ENCODE data around the gene TMEFF2. TPM values are rescaled to one million over a fixed set of nuclear protein-coding genes. Genes with fewer than 3 reads are reported as not detected.

TMEFF2 gene
- total and polyA plus RNA-seq, 7 experiments from 2014 or later: not detected

DNA sequence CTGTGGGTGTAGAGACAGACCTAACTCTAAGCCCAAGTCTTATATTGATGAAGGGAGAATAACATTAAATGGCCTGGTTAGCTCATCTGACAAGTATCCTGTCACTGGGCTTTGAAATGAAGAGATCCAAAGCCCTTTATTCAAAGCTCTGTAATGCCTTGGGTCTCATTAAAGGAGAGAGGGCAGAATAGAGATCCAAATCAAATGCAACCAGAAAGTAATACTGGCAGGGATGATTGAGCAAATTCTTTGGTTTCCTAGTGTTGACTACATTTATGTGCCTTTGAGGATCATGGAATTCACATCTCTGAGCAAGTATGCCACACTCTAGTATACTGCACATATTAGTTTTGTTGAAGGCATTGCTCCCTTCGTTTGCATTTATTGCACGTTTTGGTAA lies 200.0 kb downstream of the TMEFF2 start:
- CTCF ChIA-PET: no interaction called here
- Histone ChIP-seq H3K9me3 (ENCODE audit: control insufficient read depth in 2 of 3, low read length in 3 of 3) (no peaks in the 10 kb centered on the region), H3K27ac (ENCODE audit: low read depth, low read length) (no peak overlapping the region), H3K4me3 (ENCODE audit: low read length) (no peak overlapping the region), H3K4me1 (ENCODE audit: control insufficient read depth in 2 of 2, insufficient read depth in 2 of 2, low read length in 2 of 2) (no peaks in the 10 kb centered on the region), H3K27me3 (ENCODE audit: control insufficient read depth in 2 of 2, insufficient read depth in 2 of 2, low read length in 2 of 2) (no peaks in the 10 kb centered on the region), H3K36me3 (ENCODE audit: control insufficient read depth in 2 of 3, insufficient read depth in 3 of 3, low read length in 3 of 3) (no peaks in the 10 kb centered on the region)
- H3K27me3 Mint-ChIP-seq: peaks cover 9 to 15% (median 13%) of the 10 kb centered on the region in 5 donors
- no peak overlapping the region for H3K4me3 Mint-ChIP-seq
- no peak overlapping the region for H3K27ac Mint-ChIP-seq
- no peak for DNase-seq
- intact Hi-C loops (cut with micrococcal nuclease): no loop called here
- no peaks in the 10 kb centered on the region for H3K4me1 Mint-ChIP-seq
- H3K36me3 Mint-ChIP-seq: no peaks in the 10 kb centered on the region
- ATAC-seq: no peak
- H3K9me3 Mint-ChIP-seq: no peaks in the 10 kb centered on the region
- POLR2A ChIA-PET: no interaction called here

DNA sequence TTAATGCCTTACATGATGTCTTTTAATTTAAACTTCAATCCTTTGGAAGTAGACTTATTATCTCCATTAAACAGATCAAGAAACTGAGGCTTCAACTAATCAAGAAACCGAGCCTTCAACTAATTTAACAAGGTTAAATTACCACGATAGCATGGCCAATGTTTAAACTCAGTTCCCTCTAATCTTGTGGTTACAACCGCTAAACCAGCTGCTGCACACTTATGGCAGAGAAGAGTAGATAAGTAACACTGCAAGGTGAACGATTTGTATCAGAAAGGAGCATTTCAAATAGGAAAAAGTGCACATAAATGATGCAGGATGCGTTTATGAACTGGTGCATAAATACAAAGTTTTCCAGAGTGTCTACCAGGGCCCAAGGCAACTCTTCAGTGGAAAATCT lies 203.3 kb downstream of the TMEFF2 start:
- CTCF ChIA-PET: no interaction called here
- H3K4me3 ChIP-seq (ENCODE audit: low read length): no peak overlapping the region
- Mint-ChIP-seq H3K4me1 (no peaks in the 10 kb centered on the region), H3K27ac (no peak overlapping the region), H3K4me3 (no peak overlapping the region), H3K9me3 (no peaks in the 10 kb centered on the region), H3K36me3 (no peaks in the 10 kb centered on the region), H3K27me3 (peaks cover 6 to 14% (median 9%) of the 10 kb centered on the region in 5 donors)
- no peaks in the 10 kb centered on the region for H3K4me1 ChIP-seq (ENCODE audit: control insufficient read depth in 2 of 2, insufficient read depth in 2 of 2, low read length in 2 of 2)
- H3K9me3 ChIP-seq (ENCODE audit: control insufficient read depth in 2 of 3, low read length in 3 of 3): no peaks in the 10 kb centered on the region
- H3K27me3 ChIP-seq (ENCODE audit: control insufficient read depth in 2 of 2, insufficient read depth in 2 of 2, low read length in 2 of 2): no peaks in the 10 kb centered on the region
- DNase-seq: no peak
- ATAC-seq: no peak
- POLR2A ChIA-PET: no interaction called here
- no peaks in the 10 kb centered on the region for H3K36me3 ChIP-seq (ENCODE audit: control insufficient read depth in 2 of 3, insufficient read depth in 3 of 3, low read length in 3 of 3)
- H3K27ac ChIP-seq (ENCODE audit: low read depth, low read length): no peak overlapping the region
- intact Hi-C loops (cut with micrococcal nuclease): no loop called here

DNA sequence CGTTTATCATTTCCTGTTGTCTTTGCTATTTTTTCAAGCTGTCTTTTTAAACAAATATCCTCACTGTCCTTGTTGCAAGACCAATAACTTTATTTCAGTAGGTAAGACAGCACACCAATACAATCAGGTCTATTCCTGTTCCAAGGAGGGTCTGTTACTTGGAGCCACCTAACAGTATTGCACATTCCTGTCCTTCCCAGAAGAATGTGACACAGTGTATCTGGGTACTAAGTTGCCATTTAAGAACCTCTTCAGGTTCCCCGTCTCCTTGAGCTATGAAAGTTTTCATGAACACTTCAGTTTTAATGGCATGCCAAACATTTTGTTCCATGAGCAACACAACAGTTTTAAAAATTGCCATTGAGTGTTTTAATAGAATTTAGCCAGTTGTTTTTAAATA lies 209.0 kb downstream of the TMEFF2 start:
- H3K27me3 Mint-ChIP-seq: peaks cover 0 to 13% (median 5%) of the 10 kb centered on the region in 5 donors

DNA sequence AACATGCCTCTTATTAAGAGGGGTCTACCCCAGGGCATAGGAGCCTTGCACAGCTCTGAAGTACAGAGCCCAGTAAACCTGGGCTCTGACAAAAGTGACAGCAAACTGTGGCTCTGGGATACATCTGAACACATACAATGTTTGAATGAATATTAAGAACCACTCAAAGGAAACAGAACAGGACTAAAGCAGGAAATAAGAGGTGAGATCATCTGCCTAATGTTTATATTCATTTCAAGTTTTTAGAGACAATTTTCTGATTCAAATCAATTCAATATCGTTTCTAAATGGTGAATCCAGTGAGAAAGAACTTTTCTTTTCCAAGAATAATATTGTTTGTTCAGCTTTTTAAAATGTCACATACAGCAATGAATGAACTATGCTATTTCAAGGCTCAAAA lies 211.1 kb downstream of the TMEFF2 start:
- Mint-ChIP-seq H3K27ac (no peak overlapping the region), H3K9me3 (no peaks in the 10 kb centered on the region), H3K4me3 (no peak overlapping the region), H3K36me3 (no peaks in the 10 kb centered on the region), H3K27me3 (peaks cover 4 to 14% (median 6%) of the 10 kb centered on the region in 5 donors), H3K4me1 (no peaks in the 10 kb centered on the region)
- H3K27me3 ChIP-seq (ENCODE audit: control insufficient read depth in 2 of 2, insufficient read depth in 2 of 2, low read length in 2 of 2): no peaks in the 10 kb centered on the region
- H3K36me3 ChIP-seq (ENCODE audit: control insufficient read depth in 2 of 3, insufficient read depth in 3 of 3, low read length in 3 of 3): no peaks in the 10 kb centered on the region
- ChIA-PET POLR2A (no interaction called here), CTCF (no interaction called here)
- no peak overlapping the region for H3K4me3 ChIP-seq (ENCODE audit: low read length)
- H3K27ac ChIP-seq (ENCODE audit: low read depth, low read length): no peak overlapping the region
- no peaks in the 10 kb centered on the region for H3K4me1 ChIP-seq (ENCODE audit: control insufficient read depth in 2 of 2, insufficient read depth in 2 of 2, low read length in 2 of 2)
- no peak for DNase-seq
- no peaks in the 10 kb centered on the region for H3K9me3 ChIP-seq (ENCODE audit: control insufficient read depth in 2 of 3, low read length in 3 of 3)
- ATAC-seq: no peak
- intact Hi-C loops (cut with micrococcal nuclease): no loop called here

More for the DNA sequence above, 209.0 kb downstream of the TMEFF2 start:
- no peak for DNase-seq
- Mint-ChIP-seq H3K36me3 (no peaks in the 10 kb centered on the region), H3K4me3 (no peak overlapping the region), H3K4me1 (no peaks in the 10 kb centered on the region), H3K9me3 (no peaks in the 10 kb centered on the region), H3K27ac (no peak overlapping the region)
- no peak overlapping the region for H3K27ac ChIP-seq (ENCODE audit: low read depth, low read length)
- intact Hi-C loops (cut with micrococcal nuclease): no loop called here
- POLR2A ChIA-PET: no interaction called here
- H3K4me1 ChIP-seq (ENCODE audit: control insufficient read depth in 2 of 2, insufficient read depth in 2 of 2, low read length in 2 of 2): no peaks in the 10 kb centered on the region
- CTCF ChIA-PET: interaction anchor here (0.6 kb wide), 1 partner anchor 370 kb away, joined by 3 read pairs; no protein-coding TSS in a partner anchor
- H3K9me3 ChIP-seq (ENCODE audit: control insufficient read depth in 2 of 3, low read length in 3 of 3): no peaks in the 10 kb centered on the region
- ATAC-seq: no peak
- no peak overlapping the region for H3K4me3 ChIP-seq (ENCODE audit: low read length)
- no peaks in the 10 kb centered on the region for H3K36me3 ChIP-seq (ENCODE audit: control insufficient read depth in 2 of 3, insufficient read depth in 3 of 3, low read length in 3 of 3)
- H3K27me3 ChIP-seq (ENCODE audit: control insufficient read depth in 2 of 2, insufficient read depth in 2 of 2, low read length in 2 of 2): no peaks in the 10 kb centered on the region

DNA sequence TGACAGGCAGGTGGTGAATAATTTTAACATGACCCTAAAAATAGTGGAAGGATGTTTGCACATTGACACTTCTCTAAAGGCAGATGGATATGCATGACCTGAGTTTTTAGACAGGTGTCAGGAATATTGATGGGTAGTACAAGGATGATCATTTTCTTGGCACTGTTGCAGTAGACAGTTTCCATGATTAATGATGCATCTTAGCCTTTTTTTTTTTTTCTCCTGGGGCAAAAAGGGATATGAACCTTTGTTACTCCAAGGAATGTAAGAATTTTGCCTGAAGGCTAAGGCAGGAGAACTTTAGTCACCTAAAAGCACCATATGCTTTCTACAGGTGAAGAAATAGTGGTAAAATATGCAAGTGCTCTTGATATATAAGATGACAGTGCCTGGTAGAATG lies 211.5 kb downstream of the TMEFF2 start:
- Mint-ChIP-seq H3K4me3 (no peak overlapping the region), H3K36me3 (no peaks in the 10 kb centered on the region), H3K4me1 (no peaks in the 10 kb centered on the region), H3K27me3 (peaks cover 4 to 14% (median 6%) of the 10 kb centered on the region in 5 donors), H3K9me3 (no peaks in the 10 kb centered on the region), H3K27ac (no peak overlapping the region)
- Histone ChIP-seq H3K36me3 (ENCODE audit: control insufficient read depth in 2 of 3, insufficient read depth in 3 of 3, low read length in 3 of 3) (no peaks in the 10 kb centered on the region), H3K27ac (ENCODE audit: low read depth, low read length) (no peak overlapping the region), H3K27me3 (ENCODE audit: control insufficient read depth in 2 of 2, insufficient read depth in 2 of 2, low read length in 2 of 2) (no peaks in the 10 kb centered on the region), H3K4me1 (ENCODE audit: control insufficient read depth in 2 of 2, insufficient read depth in 2 of 2, low read length in 2 of 2) (no peaks in the 10 kb centered on the region), H3K9me3 (ENCODE audit: control insufficient read depth in 2 of 3, low read length in 3 of 3) (no peaks in the 10 kb centered on the region), H3K4me3 (ENCODE audit: low read length) (no peak overlapping the region)
- ATAC-seq (no peak), DNase-seq (no peak)
- POLR2A ChIA-PET: no interaction called here
- CTCF ChIA-PET: no interaction called here
- intact Hi-C loops (cut with micrococcal nuclease): no loop called here

DNA sequence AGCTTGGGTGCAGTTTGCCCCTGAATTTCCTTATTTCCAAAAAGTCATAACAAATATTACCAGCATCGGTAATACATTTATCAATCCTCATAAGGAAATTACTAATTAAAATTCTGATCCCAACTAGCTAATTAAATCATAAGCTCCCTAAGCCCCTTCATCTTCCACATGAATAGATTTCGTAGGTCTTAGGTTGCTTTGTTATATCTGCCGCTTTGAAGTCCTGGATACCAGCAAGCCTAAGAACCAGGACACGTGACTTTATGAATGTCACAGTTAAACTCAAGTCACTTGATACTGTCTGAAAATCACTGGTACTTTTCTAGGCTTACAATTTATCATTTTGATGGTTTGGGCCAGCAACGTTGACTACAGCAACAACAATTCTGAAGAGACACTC lies 213.0 kb downstream of the TMEFF2 start:
- no peak for ATAC-seq
- H3K27ac Mint-ChIP-seq: no peak overlapping the region

DNA sequence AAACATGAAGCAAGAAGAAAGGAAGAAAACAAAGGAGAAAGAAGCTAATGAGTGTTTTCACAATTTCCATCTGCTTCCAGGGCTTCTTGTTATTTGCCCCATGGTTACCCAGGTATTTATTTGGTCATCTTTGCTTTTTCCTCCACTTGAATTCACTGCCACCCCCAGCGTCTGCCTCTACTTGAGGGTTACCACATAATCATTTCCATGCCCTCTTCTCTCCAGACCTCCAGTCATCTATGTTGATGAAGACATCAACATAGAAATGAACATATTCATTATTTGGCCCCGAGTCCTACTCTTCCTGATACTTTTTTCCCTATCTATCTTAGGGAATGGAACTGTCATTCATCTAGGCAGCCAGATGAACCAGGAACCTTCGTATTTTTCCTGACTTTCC lies 214.2 kb downstream of the TMEFF2 start:
- intact Hi-C loops (cut with micrococcal nuclease): no loop called here
- Mint-ChIP-seq H3K36me3 (no peaks in the 10 kb centered on the region), H3K9me3 (no peaks in the 10 kb centered on the region), H3K4me1 (no peaks in the 10 kb centered on the region), H3K27me3 (peaks cover 4 to 18% (median 6%) of the 10 kb centered on the region in 5 donors), H3K27ac (no peak overlapping the region), H3K4me3 (no peak overlapping the region)
- no peaks in the 10 kb centered on the region for H3K36me3 ChIP-seq (ENCODE audit: control insufficient read depth in 2 of 3, insufficient read depth in 3 of 3, low read length in 3 of 3)
- H3K4me3 ChIP-seq (ENCODE audit: low read length): no peak overlapping the region
- ATAC-seq (no peak), DNase-seq (no peak)
- H3K27ac ChIP-seq (ENCODE audit: low read depth, low read length): no peak overlapping the region
- POLR2A ChIA-PET: no interaction called here
- no peaks in the 10 kb centered on the region for H3K9me3 ChIP-seq (ENCODE audit: control insufficient read depth in 2 of 3, low read length in 3 of 3)
- no peaks in the 10 kb centered on the region for H3K4me1 ChIP-seq (ENCODE audit: control insufficient read depth in 2 of 2, insufficient read depth in 2 of 2, low read length in 2 of 2)
- no peaks in the 10 kb centered on the region for H3K27me3 ChIP-seq (ENCODE audit: control insufficient read depth in 2 of 2, insufficient read depth in 2 of 2, low read length in 2 of 2)
- CTCF ChIA-PET: no interaction called here

More for the DNA sequence above, 213.0 kb downstream of the TMEFF2 start:
- ChIA-PET CTCF (no interaction called here), POLR2A (no interaction called here)
- Histone ChIP-seq H3K4me3 (ENCODE audit: low read length) (no peak overlapping the region), H3K27me3 (ENCODE audit: control insufficient read depth in 2 of 2, insufficient read depth in 2 of 2, low read length in 2 of 2) (no peaks in the 10 kb centered on the region), H3K36me3 (ENCODE audit: control insufficient read depth in 2 of 3, insufficient read depth in 3 of 3, low read length in 3 of 3) (no peaks in the 10 kb centered on the region), H3K4me1 (ENCODE audit: control insufficient read depth in 2 of 2, insufficient read depth in 2 of 2, low read length in 2 of 2) (no peaks in the 10 kb centered on the region), H3K27ac (ENCODE audit: low read depth, low read length) (no peak overlapping the region), H3K9me3 (ENCODE audit: control insufficient read depth in 2 of 3, low read length in 3 of 3) (no peaks in the 10 kb centered on the region)
- intact Hi-C loops (cut with micrococcal nuclease): no loop called here
- DNase-seq: no peak
- Mint-ChIP-seq H3K4me1 (no peaks in the 10 kb centered on the region), H3K36me3 (no peaks in the 10 kb centered on the region), H3K27me3 (peaks cover 4 to 18% (median 6%) of the 10 kb centered on the region in 5 donors), H3K4me3 (no peak overlapping the region), H3K9me3 (no peaks in the 10 kb centered on the region)

Data from naive thymus-derived CD4-positive, alpha-beta T cell (primary cell).